GM12878 (cell line): ENCODE data around the gene HMGXB4. TPM values are rescaled to one million over a fixed set of nuclear protein-coding genes. Genes with fewer than 3 reads are reported as not detected.
A peak's percentile ranks its signal among the peaks of the same experiment; 100 is the strongest.

Experiments
- ATAC-seq: fragments of 200-7000 bp; cut with Tn5 transposase; 3 replicates; pipeline ENCODE4 v1.9.1; 2020; ENCODE audit warnings: mild to moderate bottlenecking, moderate library complexity
- BruUV-seq: library from RNA; stranded (reverse); fragments of 400-500 nt; replicated peaks from 2 replicates; lab custom pipeline; 2021; lab: Mats Ljungman, UMichigan
- CTCF ChIA-PET: fragments of 300-600 bp; sonication (Branson Sonifier 250); formaldehyde crosslinking; extraction: SDS; loops from one replicate; lab custom pipeline; 2021; ENCODE audit warnings: inconsistent platforms; lab: Yijun Ruan, JAX
- POLR2A ChIA-PET: fragments of 350-600 bp; formaldehyde crosslinking; extraction: SDS; loops from one replicate; lab custom pipeline; 2021; ENCODE audit warnings: inconsistent platforms; lab: Charles Lee
- RAD21 ChIA-PET: fragments of 300-600 bp; sonication (Branson Sonifier 250); formaldehyde crosslinking; loops from one replicate; lab custom pipeline; 2023; ENCODE audit warnings: antibody characterized with exemption; ENCODE audit not compliant: unreplicated experiment; lab: Charles Lee
- SMC1A ChIA-PET: fragments of 300-600 bp; sonication (Branson Sonifier 250); formaldehyde crosslinking; loops from one replicate; lab custom pipeline; 2023; ENCODE audit not compliant: unreplicated experiment, uncharacterized antibody; lab: Charles Lee
- DNase-seq: peaks from one replicate; pipeline ENCODE4 v3.0.0-alpha.2; 2011; ENCODE audit warnings: low read depth, low spot score
- FAIRE-seq: peaks from 3 replicates; lab custom pipeline; 2011; peaks lifted over from hg19 to GRCh38; lab: Jason Lieb, UNC
- H2AFZ ChIP-seq: 2 replicates; pipeline ENCODE4 v1.6.0; 2011; ENCODE audit warnings: low read depth, low read length, control low read depth; ENCODE audit not compliant: control insufficient read depth
- H3K27ac ChIP-seq: 2 replicates; pipeline ENCODE4 v1.5.1; 2011; ENCODE audit warnings: control low read depth; ENCODE audit not compliant: control insufficient read depth, insufficient read depth
- H3K27me3 ChIP-seq, 2 experiments: replicated peaks in 1 of 2; 2 replicates each; pipeline versions ENCODE4 v1.6.0 to v1.6.1; 2011; ENCODE audit warnings: low read length in 1 of 2; ENCODE audit not compliant: control insufficient read depth in 2 of 2, insufficient read depth in 2 of 2
- H3K36me3 ChIP-seq, 2 experiments: 2 replicates each; pipeline ENCODE4 v1.5.1; 2011; ENCODE audit warnings: low read length in 1 of 2; ENCODE audit not compliant: control insufficient read depth in 2 of 2, insufficient read depth in 2 of 2
- H3K4me1 ChIP-seq: 2 replicates; pipeline ENCODE4 v1.6.1; 2011; ENCODE audit warnings: mild to moderate bottlenecking, low read length, moderate library complexity, mixed read lengths; ENCODE audit not compliant: control insufficient read depth, insufficient read depth
- H3K4me2 ChIP-seq: 2 replicates; pipeline ENCODE4 v1.6.0; 2011; ENCODE audit warnings: control low read depth; ENCODE audit not compliant: control insufficient read depth, insufficient read depth
- H3K4me3 ChIP-seq: fragments of 200-600 bp; sonication (generic); 2 replicates; pipeline ENCODE4 v1.5.1; 2016
- H3K79me2 ChIP-seq: 2 replicates; pipeline ENCODE4 v1.6.0; 2011; ENCODE audit warnings: low read length; ENCODE audit not compliant: control insufficient read depth, insufficient read depth
- H3K9ac ChIP-seq: 2 replicates; pipeline ENCODE4 v1.8.0; 2011; ENCODE audit warnings: low read length, control low read depth, mixed read lengths; ENCODE audit not compliant: control insufficient read depth, insufficient read depth
- H3K9me3 ChIP-seq: replicated peaks from 3 replicates; pipeline ENCODE4 v1.5.1; 2011; ENCODE audit warnings: mild to moderate bottlenecking, low read length; ENCODE audit not compliant: control insufficient read depth, insufficient read depth
- H4K20me1 ChIP-seq: 2 replicates; pipeline ENCODE4 v1.6.0; 2011; ENCODE audit not compliant: control insufficient read depth, insufficient read depth
- ASH2L ChIP-seq: fragments of 300-600, 200-600 bp; sonication (generic); IDR thresholded peaks from 2 replicates; pipeline ENCODE4 v1.6.1; 2017; ENCODE audit warnings: low read depth, mild to moderate bottlenecking, borderline replicate concordance
- ATF2 ChIP-seq: IDR thresholded peaks from 2 replicates; pipeline ENCODE4 v1.6.1; 2012; ENCODE audit warnings: low read length, inconsistent platforms
- CEBPZ ChIP-seq: fragments of 150-350 bp; IDR thresholded peaks from 2 replicates; pipeline ENCODE4 v1.6.1; 2016; ENCODE audit warnings: low read depth, low read length
- CHD4 ChIP-seq: fragments of 200-600 bp; sonication (generic); IDR thresholded peaks from 2 replicates; pipeline ENCODE4 v1.6.1; 2016; ENCODE audit warnings: mild to moderate bottlenecking
- CUX1 ChIP-seq: IDR thresholded peaks from 2 replicates; pipeline ENCODE4 v1.6.1; 2012; ENCODE audit warnings: improper control_type of control experiment, low read depth, low read length; ENCODE audit not compliant: insufficient replicate concordance
- MLLT1 ChIP-seq: fragments of 450-650 bp; IDR thresholded peaks from 2 replicates; pipeline ENCODE4 v1.6.1; 2016; ENCODE audit warnings: mild to moderate bottlenecking
- NFYB ChIP-seq: IDR thresholded peaks from 2 replicates; pipeline ENCODE4 v1.6.1; 2011; ENCODE audit warnings: low read depth, mild to moderate bottlenecking, low read length, improper control_type of control experiment, moderate library complexity; ENCODE audit not compliant: insufficient read depth
- RELA ChIP-seq: fragments of 450-650 bp; IDR thresholded peaks from 2 replicates; pipeline ENCODE4 v1.8.0; 2014; ENCODE audit warnings: borderline replicate concordance; ENCODE audit not compliant: partially characterized antibody
- RFX5 ChIP-seq: IDR thresholded peaks from 2 replicates; pipeline ENCODE4 v1.6.1; 2011; ENCODE audit warnings: low read depth, low read length, improper control_type of control experiment
- SIX5 ChIP-seq: IDR thresholded peaks from 2 replicates; pipeline ENCODE4 v1.6.1; 2011; ENCODE audit warnings: mild to moderate bottlenecking, low read depth, low read length, moderate library complexity; ENCODE audit not compliant: severe bottlenecking
- SMC3 ChIP-seq: IDR thresholded peaks from 2 replicates; pipeline ENCODE4 v1.6.1; 2011; ENCODE audit warnings: low read length, improper control_type of control experiment, borderline replicate concordance
- STAT3 ChIP-seq: IDR thresholded peaks from 2 replicates; pipeline ENCODE4 v1.6.1; 2011; ENCODE audit warnings: low read depth, low read length, improper control_type of control experiment
- in situ Hi-C: fragments of 300-500 bp; cut with MboI; formaldehyde crosslinking; loops from 9 replicates; pipeline ENCODE4 v1.14.3; 2018; ENCODE audit warnings: mixed read lengths
- intact Hi-C: fragments of 100-400 bp; cut with micrococcal nuclease; formaldehyde crosslinking; loops from one replicate; pipeline ENCODE4 v1.14.2; 2022; ENCODE audit not compliant: unreplicated experiment
- polyA plus RNA-seq, 11 experiments: library from polyadenylated mRNA; depleted of rRNA in 4 of 11; unstranded in 6 of 11; stranded (reverse) in 5 of 11; fragments of >200 nt; fragmentation: Nextera tagmentation in 4 of 11; fragmentation: Illumina TruSeq in 1 of 11; extraction: Ambion mirVana in 4 of 11; extraction: Trizol in 1 of 11; gene quantifications; 1 replicate in 1 of 11; 2 replicates in 10 of 11; pipeline versions ENCODE4 v1.2.1 to v1.2.3, GENCODE V29; 2011 to 2016; ENCODE audit warnings: inconsistent platforms in 2 of 11, missing spikeins in 2 of 11, low read depth in 1 of 11
- total RNA-seq, 4 experiments: library from RNA; depleted of rRNA in 3 of 4; stranded (reverse); fragments of >200 nt in 3 of 4; fragmentation: Illumina TruSeq in 1 of 4; extraction: Trizol in 1 of 4; gene quantifications; 2 replicates each; pipeline versions ENCODE4 v1.2.1 to v1.2.3, GENCODE V29; 2013 to 2021

HMGXB4 gene
- total and polyA plus RNA-seq, 10 of the 15 experiments (the other 5 are each of a cell fraction or from before 2014, with no cell fraction given), result 15.5 to 44.5 (median 24.9) TPM

GRCh38 chr22:35230417-35230816, 26.9 kb upstream of the HMGXB4 start:
- 0 out of 2 replicates have a peak overlapping the region, but pooled peaks have one; percentile 5 for H3K4me2 ChIP-seq
- no peaks in the 10 kb centered on the region for H3K27me3 ChIP-seq
- H4K20me1 ChIP-seq, result no peaks in the 10 kb centered on the region
- no peak overlapping the region for H3K27ac ChIP-seq
- intact Hi-C loops (loop anchor here (2.0 kb wide), 2 partner anchors 80 to 816 kb away; no protein-coding TSS in a partner anchor), in situ Hi-C loops (no loop called here)
- H3K36me3 ChIP-seq, result no peaks in the 10 kb centered on the region
- BruUV-seq, result TSS peak; percentile 80
- DNase-seq (no peak), ATAC-seq (peak; percentile 14; the same call in 2 of the 3 replicates), FAIRE-seq (no peak)
- H3K4me3 ChIP-seq, result peak overlapping the region; percentile 13; the same call in 1 of the 2 replicates
- peaks cover 3% of the 10 kb centered on the region for H3K4me1 ChIP-seq
- ChIA-PET SMC1A (interaction anchor here (0.9 to 2.1 kb wide), 10 partner anchors 10 to 1308 kb away, joined by 3 to 9 read pairs (median 4); no protein-coding TSS in a partner anchor), CTCF (interaction anchor here (0.7 to 7.3 kb wide), 24 partner anchors 8 to 1307 kb away, joined by 3 to 132 read pairs (median 6); no protein-coding TSS in a partner anchor), RAD21 (interaction anchor here (0.7 to 3.3 kb wide), 10 partner anchors 10 to 184 kb away, joined by 3 to 48 read pairs (median 3); no protein-coding TSS in a partner anchor), POLR2A (interaction anchor here (1.1 kb wide), 1 partner anchor 10 kb away, joined by 3 read pairs; no protein-coding TSS in a partner anchor)
- H2AFZ ChIP-seq, result no peak overlapping the region
- 0 out of 2 replicates have a peak overlapping the region, but pooled peaks have one; percentile 7 for H3K9ac ChIP-seq
- peaks cover 3% of the 10 kb centered on the region; the same call in 1 of the 2 replicates for H3K79me2 ChIP-seq
- H3K9me3 ChIP-seq, result no peaks in the 10 kb centered on the region
- TF ChIP-seq RELA (no peak), RFX5 (no peak), STAT3 (no peak), NFYB (no peak), CHD4 (no peak), ATF2 (no peak), CUX1 (no peak), SMC3 (no peak), ASH2L (no peak), SIX5 (no peak), CEBPZ (no peak), MLLT1 (no peak)
